HG03575 (cell line): ENCODE measurements around the gene COL4A6.

Source experiments
- ATAC-seq: cut with Tn5 transposase; IDR thresholded peaks from one replicate; pipeline ENCODE4 v1.9.1; 2021; ENCODE audit not compliant: unreplicated experiment, insufficient number of reproducible peaks, low FRiP score; ENCODE audit errors: extremely low read depth

The COL4A6 gene

DNA sequence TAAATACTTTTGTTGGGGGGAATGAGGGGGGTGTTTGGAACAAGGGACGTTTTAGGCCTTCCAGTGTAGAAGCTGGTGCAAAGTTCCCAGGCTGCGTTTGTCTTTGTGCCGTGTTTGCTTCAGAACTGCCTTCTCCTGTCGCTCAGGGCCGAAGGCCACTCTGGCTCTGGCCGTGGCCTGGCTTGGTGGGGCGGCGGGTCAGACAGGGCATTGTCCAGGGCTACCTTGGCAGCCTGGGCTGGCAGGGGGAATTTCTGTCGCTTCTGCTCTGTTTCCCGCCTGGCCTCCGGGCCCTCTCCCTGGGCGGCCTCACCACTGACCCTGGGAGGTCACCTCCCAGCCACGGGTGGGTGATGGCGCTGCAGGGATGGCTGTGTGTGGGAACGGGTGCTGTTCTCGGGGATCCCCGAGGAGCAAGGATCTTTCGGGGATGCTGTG, 140.0 kb downstream of the COL4A6 start:
- ATAC-seq: no peak

GRCh38 chrX:108297290-108297689, 140.9 kb downstream of the COL4A6 start:
- no peak for ATAC-seq

DNA sequence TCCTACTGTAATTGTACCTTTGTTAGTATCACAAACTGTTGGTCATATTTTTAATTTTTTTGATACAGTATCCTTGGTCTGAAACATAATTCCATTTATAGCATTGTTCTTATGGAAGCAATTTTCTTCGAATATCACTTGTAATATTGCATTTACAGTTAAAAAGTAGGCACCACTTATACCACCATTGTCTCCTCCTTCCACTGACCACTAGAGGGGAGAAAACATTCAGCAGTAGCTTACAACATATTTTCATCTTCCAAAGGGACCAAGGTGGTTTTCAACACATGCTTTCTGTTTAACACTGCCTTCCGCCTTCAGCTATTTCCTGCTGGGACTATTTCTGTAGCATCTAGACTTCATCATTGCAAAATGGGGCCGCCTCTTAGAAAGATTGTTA, 146.2 kb downstream of the COL4A6 start:
- ATAC-seq: no peak

GRCh38 chrX:108285918-108286317, 152.3 kb downstream of the COL4A6 start:
- no peak for ATAC-seq

DNA sequence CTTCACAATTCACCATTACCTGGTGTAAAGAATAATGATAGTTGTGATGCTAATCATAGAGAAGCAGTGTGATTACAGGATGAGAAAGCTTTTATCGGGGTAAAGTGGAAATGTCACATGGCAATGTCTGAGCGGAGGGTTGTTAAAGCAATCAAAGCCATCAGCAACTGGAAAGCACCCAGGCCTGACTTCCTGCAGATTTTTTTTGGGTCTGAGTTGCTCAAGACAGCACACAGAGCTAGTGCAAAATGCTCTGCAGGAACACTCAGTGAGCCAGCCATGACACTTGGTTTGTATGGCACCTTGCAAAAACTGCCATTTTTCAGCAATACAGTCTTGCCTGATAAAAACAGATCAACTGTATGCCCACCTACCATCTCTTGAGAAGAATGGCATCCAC, 152.9 kb downstream of the COL4A6 start:
- ATAC-seq: no peak

DNA sequence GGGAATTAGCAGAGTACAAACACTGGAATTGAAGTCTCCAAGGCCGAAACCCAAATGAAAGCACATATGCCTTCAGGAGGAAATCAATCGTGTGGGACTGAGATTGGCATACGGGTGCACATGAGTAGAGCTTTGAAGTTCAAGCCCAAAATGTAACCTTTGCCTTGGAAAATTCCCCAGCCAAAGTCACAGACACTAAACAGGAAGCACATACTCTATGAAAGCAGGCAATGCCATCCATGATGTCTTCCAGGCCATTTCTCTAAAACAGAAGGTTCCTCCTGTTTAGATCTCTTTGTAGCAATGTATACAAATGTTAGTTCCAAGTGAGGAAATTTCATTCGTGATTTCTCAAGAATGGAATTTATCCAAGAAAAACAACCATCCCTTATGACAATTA, 162.5 kb downstream of the COL4A6 start:
- no peak for ATAC-seq

GRCh38 chrX:108271397-108271787, 166.8 kb downstream of the COL4A6 start:
- no peak for ATAC-seq

- ATAC-seq: no peak
Observed at GRCh38 chrX:108270739-108271396, 167.4 kb downstream of the COL4A6 start.

DNA sequence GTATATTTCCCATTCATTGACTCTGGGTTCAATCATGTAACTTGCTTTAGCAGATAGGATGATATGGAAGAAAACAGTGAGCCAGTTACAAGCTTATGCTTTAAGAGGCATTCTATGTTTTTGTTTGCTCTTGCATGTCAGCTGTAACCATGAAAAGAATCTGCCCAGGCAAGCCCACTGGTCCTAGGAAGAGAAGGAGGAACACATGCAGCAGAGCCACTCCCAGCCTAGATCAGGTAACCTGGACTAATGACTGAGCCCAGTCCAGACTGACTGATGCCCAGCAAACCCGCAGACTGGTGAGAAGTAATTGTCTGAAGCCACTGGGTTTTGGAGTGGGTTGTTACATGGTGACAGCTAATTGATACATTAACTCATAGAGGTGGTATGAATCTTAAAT, 167.9 kb downstream of the COL4A6 start:
- ATAC-seq: no peak

GRCh38 chrX:108268434-108269080, 169.7 kb downstream of the COL4A6 start:
- no peak for ATAC-seq

- no peak for ATAC-seq
Observed at GRCh38 chrX:108267557-108267956, 170.7 kb downstream of the COL4A6 start.

- ATAC-seq: no peak
Observed at GRCh38 chrX:108264376-108264775, 173.8 kb downstream of the COL4A6 start.

- no peak for ATAC-seq
Observed at GRCh38 chrX:108261549-108262203, 176.5 kb downstream of the COL4A6 start.

DNA sequence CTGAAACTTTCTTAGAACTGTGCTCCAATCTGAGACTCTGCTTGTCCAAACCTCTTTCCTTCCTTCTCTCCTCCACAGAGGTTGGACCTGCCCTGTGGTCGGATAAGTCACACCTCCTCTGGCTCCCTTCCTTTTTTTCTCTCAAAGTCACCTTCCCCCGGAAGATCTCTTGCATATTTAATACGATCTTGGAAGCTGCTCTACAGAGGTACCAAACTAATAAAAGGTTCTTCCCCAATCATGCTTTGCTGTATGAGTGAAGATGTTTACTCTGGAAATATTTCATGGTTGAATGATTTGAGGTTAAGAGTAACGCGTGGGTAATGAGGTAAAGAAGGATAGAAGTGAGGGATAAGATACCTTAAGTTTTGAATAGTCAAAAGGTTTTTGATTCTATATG, 180.7 kb downstream of the COL4A6 start:
- no peak for ATAC-seq

- no peak for ATAC-seq
Observed at GRCh38 chrX:108254636-108255035, 183.6 kb downstream of the COL4A6 start.

DNA sequence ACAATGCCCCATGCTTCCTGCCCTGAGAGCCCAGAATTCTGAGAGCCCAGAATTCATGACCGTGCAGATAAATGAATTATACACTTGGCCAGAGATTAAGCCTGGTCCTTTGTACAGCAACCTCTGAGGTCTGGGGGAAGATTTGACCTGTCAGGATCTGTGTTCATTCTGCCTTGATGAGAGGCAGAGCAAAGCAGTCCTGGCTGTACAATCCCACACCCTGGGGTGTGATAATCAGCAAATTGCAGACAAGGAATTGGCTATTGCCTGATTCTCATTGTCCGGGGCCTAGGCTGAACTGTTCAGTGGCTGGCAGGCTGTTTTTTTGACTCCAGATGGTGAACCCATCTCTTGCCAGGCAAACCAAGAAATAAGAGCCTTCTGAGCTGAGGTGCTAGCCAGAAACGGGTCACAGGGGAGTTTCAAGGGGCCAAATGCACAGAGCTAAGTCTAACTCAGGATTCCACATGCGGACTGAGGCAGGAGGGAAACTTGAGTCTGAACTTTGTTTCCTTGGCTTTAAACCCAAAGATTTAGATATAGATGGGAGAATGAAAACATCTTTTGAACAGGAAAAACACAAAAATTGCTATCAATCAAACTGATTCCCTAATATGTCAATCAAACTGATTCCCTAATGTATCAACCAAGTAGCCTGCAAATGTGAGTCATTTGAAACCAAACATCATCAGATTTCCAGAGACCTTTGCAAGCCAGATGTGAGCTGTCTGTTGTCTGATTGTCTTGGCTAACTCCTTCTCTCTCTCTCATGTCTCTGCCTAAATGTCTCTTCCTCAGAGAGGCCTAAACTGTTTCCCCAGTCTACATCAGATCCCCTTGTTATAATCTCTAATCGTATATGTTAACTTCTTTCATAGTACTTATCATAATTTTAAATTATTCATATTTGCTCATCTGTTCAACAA, 187.3 kb downstream of the COL4A6 start:
- no peak for ATAC-seq

GRCh38 chrX:108246304-108246954, 191.8 kb downstream of the COL4A6 start:
- no peak for ATAC-seq

DNA sequence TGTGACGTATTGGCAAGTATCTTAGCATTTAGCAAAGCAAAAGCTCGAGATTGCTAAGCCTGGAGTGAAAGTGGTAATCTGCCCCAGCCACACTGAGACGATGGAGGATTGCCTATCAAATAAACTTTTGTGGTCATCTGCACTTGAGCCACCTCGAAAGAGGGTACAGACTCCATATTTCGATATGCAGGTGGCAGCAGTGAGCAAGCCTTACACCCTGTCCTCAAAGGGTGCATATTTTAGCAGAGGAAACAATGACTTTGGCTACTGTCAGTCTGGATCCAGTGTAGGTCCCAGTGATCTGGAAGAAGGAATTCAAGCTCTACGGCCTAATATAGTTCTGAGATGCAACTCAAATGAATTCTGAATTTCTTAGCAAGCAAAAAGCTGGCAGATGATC, 192.8 kb downstream of the COL4A6 start:
- ATAC-seq: no peak

DNA sequence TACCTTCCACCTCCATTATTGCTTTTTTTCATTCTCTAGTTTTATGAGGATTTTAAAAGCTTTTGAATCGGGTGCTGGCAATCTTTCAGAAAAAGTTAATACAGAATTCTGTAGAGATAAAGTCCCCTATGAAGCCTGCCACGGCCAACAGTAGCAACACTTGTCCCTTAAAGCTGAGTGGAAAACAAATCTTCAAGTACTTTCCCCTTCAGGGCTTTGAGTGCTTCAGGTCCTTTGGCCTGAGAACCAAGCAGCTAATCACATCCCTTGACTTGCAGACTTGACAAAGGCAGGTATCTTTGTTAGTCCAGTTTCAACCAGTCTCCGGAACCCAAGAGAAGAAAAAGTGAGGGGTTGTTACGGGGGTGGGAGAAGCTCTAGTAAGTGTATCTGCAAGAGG, 202.2 kb downstream of the COL4A6 start:
- no peak for ATAC-seq
